ENCODE results near the gene LIPI. TPM values are rescaled to one million over a fixed set of nuclear protein-coding genes. Genes with fewer than 3 reads are reported as not detected.
"Not testable (repeated sequence)": the region's sequence is repeated elsewhere in the genome, so short reads cannot be mapped to it uniquely, and the experiment has no call there.

LIPI gene
- total RNA-seq, 4 donors from 2014 or later = not detected

GRCh38 chr21:14215971-14216641, 5.4 kb upstream of the LIPI start, which contains the start of gene RBM11:
TSS of gene RBM11 (plus strand) at chr21:14216157. CDS start at chr21:14216187, 30 bp downstream.
- peak; percentile 37 for DNase-seq (ENCODE audit: low spot score)
- TF ChIP-seq, protein P1, sequence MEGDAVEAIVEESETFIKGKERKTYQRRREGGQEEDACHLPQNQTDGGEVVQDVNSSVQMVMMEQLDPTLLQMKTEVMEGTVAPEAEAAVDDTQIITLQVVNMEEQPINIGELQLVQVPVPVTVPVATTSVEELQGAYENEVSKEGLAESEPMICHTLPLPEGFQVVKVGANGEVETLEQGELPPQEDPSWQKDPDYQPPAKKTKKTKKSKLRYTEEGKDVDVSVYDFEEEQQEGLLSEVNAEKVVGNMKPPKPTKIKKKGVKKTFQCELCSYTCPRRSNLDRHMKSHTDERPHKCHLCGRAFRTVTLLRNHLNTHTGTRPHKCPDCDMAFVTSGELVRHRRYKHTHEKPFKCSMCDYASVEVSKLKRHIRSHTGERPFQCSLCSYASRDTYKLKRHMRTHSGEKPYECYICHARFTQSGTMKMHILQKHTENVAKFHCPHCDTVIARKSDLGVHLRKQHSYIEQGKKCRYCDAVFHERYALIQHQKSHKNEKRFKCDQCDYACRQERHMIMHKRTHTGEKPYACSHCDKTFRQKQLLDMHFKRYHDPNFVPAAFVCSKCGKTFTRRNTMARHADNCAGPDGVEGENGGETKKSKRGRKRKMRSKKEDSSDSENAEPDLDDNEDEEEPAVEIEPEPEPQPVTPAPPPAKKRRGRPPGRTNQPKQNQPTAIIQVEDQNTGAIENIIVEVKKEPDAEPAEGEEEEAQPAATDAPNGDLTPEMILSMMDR (IDR thresholded peaks at IDR 0.05) = no peak
- ATAC-seq (ENCODE audit: low FRiP score) = peak; percentile 98

- ATAC-seq (ENCODE audit: low FRiP score) (no peak), DNase-seq (ENCODE audit: low spot score) (no peak)
- TF ChIP-seq, protein P1 (IDR thresholded peaks at IDR 0.05) = no peak
Observed at GRCh38 chr21:14213164-14213563, 2.4 kb upstream of the LIPI start.

DNA sequence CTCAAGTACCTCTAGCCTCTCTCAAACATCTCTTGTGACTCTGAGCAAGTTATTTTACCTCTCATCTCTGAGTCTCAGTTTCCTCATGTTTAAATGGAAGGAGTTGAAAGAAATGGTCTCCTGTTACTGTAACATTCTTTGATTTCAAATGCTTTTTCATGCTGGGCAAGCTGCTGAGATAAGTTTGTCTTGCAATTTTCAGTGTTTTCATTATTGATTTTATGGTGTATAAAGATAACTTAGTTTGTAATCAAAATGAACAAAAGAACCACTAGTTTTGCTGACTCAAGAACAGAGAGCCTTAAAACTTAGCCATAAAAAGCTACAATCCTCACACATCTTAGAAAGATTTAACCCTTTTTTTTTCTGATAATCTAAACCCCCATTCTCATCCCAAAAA, 4.5 kb downstream of the LIPI start:
- TF ChIP-seq, protein P1 (IDR thresholded peaks at IDR 0.05) = no peak
- ATAC-seq (ENCODE audit: low FRiP score) (no peak), DNase-seq (ENCODE audit: low spot score) (no peak)

- ATAC-seq (ENCODE audit: low FRiP score); DNase-seq (ENCODE audit: low spot score): not testable (repeated sequence)
Observed at GRCh38 chr21:14166463-14167223, 44.1 kb downstream of the LIPI start.

- TF ChIP-seq, protein P1 (IDR thresholded peaks at IDR 0.05) = no peak
Observed at GRCh38 chr21:14143999-14144398, 66.8 kb downstream of the LIPI start.

DNA sequence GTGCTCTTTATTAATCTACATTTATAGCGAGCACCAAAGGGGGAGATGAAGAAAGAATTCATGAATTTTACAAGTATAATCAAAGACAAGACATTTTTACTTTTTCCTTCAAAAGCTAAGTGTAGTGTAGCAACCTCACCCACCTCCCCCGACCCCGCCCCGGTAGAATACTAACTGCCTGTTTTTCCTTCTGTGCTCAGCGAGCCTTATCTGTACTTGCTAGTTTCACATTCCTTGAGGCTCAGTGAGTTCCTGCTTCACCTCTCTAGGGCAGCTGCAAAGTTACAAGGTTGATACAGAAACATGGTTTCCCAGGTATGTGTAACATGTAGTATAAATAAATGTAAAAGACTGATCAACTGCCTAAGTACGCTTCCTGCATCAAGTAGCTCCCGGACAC, 86.5 kb downstream of the LIPI start:
- ATAC-seq (ENCODE audit: low FRiP score) = no peak
- TF ChIP-seq, protein P1 (IDR thresholded peaks at IDR 0.05) = no peak

More at GRCh38 chr21:14143999-14144398, 66.8 kb downstream of the LIPI start:
- no peak for DNase-seq (ENCODE audit: low spot score)
- ATAC-seq (ENCODE audit: low FRiP score) = no peak

DNA sequence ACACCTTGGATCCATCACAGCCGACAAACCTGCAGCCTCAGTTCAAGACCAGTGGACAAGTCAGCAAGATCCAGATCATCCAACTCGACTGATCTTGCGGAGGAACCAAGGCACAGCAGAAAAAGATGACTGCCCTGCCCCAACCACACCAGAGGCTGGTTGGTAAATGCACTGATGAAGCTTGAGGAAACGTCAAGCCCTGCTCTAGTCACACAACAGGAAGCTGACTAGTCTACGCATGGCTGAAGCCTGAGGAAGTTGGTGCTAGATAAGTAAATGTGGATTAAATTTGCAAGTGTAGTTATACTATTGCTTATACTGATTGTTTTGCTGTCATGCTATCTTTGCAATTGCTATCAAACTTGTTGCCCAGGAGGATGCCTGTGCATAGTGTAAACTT, 89.0 kb downstream of the LIPI start:
- no peak for DNase-seq (ENCODE audit: low spot score)

More for the DNA sequence above, 86.5 kb downstream of the LIPI start:
- DNase-seq (ENCODE audit: low spot score) = no peak

More for the DNA sequence above, 89.0 kb downstream of the LIPI start:
- no peak for ATAC-seq (ENCODE audit: low FRiP score)
- TF ChIP-seq, protein P1 (IDR thresholded peaks at IDR 0.05) = no peak
